Measurements from ENCODE around the gene ENTPD2. TPM values are rescaled to one million over a fixed set of nuclear protein-coding genes. Genes with fewer than 3 reads are reported as not detected.
"Not testable (repeated sequence)": the region's sequence is repeated elsewhere in the genome, so short reads cannot be mapped to it uniquely, and the experiment has no call there.

ENTPD2 gene
- total RNA-seq, 2 experiments from 2014 or later = not detected

DNA sequence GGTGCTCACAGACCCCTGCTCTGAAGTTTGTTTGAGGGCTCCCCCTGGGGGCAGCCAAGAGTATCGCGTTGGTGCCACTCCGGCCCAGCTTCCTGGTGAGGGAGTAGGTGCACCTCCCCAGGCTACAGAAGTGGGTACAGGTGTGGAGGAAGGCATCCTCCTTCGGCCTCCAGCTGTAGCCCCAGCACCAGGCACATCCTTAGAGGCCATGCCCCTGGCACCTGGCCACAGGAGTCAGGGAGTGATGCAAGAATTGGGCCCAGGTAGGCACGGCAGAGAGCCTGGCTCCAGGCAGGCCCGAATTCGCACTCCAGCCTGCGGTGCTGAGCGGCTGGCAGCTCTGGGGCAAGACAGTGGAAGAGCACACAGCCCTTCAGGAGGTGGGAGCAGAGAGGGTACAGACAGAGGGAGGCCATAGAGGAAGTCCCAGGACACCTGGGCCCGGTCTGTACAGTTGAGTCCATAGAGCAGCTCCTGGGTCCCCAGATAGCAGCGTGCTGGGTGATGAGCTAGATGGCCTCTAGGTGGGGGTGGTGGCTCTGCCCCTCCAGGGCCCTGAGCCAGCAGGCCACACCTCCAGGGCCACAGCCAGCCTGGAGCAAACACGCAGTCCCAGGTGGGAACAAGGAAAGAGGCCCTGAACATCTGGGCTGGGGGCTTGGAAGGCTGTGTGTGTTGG lies 14.1 kb upstream of the ENTPD2 start:
- peak; percentile 90 for DNase-seq
- H3K9me3 Mint-ChIP-seq = no peaks in the 10 kb centered on the region
- ChIA-PET POLR2A (interaction anchor here (0.5 to 1.4 kb wide), 2 partner anchors 20 to 173 kb away, joined by 3 to 5 read pairs; partner anchors contain the start of gene TUBB4B), CTCF (interaction anchor here (0.6 to 10.6 kb wide), 23 partner anchors 9 to 338 kb away, joined by 3 to 157 read pairs (median 4); partner anchors contain the start of genes ABCA2, AJM1, FUT7 and MAN1B1)
- peak overlapping the region; percentile 69 for H3K4me3 Mint-ChIP-seq
- H3K27ac Mint-ChIP-seq = peak overlapping the region; percentile 75
- H3K36me3 Mint-ChIP-seq (ENCODE audit: low read depth) = peaks cover 10% of the 10 kb centered on the region
- peaks cover 25% of the 10 kb centered on the region for H3K4me1 Mint-ChIP-seq
- H3K27me3 Mint-ChIP-seq = no peaks in the 10 kb centered on the region

GRCh38 chr9:137066096-137066861 lies 12.4 kb upstream of the ENTPD2 start:
- Mint-ChIP-seq H3K36me3 (ENCODE audit: low read depth) (peaks cover 10% of the 10 kb centered on the region), H3K27ac (no peak overlapping the region), H3K9me3 (no peaks in the 10 kb centered on the region), H3K4me1 (peaks cover 18% of the 10 kb centered on the region), H3K4me3 (no peak overlapping the region), H3K27me3 (no peaks in the 10 kb centered on the region)
- POLR2A ChIA-PET = no interaction called here
- no peak for DNase-seq
- CTCF ChIA-PET = interaction anchor here (0.9 to 10.6 kb wide), 7 partner anchors 8 to 39 kb away, joined by 3 to 157 read pairs (median 8); partner anchors contain the start of genes ABCA2, FUT7 and UAP1L1

- ChIA-PET POLR2A (no interaction called here), CTCF (interaction anchor here (0.9 to 10.6 kb wide), 6 partner anchors 10 to 39 kb away, joined by 3 to 157 read pairs (median 12); partner anchors contain the start of genes ABCA2, FUT7, NPDC1 and UAP1L1)
- H3K27ac Mint-ChIP-seq = no peak overlapping the region
- no peaks in the 10 kb centered on the region for H3K27me3 Mint-ChIP-seq
- H3K4me1 Mint-ChIP-seq = peaks cover 12% of the 10 kb centered on the region
- DNase-seq = no peak
- no peaks in the 10 kb centered on the region for H3K9me3 Mint-ChIP-seq
- no peak overlapping the region for H3K4me3 Mint-ChIP-seq
- H3K36me3 Mint-ChIP-seq (ENCODE audit: low read depth) = peaks cover 10% of the 10 kb centered on the region
These were observed 11.6 kb upstream of the ENTPD2 start for GRCh38 chr9:137065336-137065967.

- ChIA-PET CTCF (interaction anchor here (1.2 to 10.6 kb wide), 5 partner anchors 9 to 273 kb away, joined by 3 to 157 read pairs (median 8); partner anchors contain the start of genes ABCA2, FUT7 and NPDC1), POLR2A (no interaction called here)
- no peak for DNase-seq
- Mint-ChIP-seq H3K4me1 (peaks cover 12% of the 10 kb centered on the region), H3K36me3 (ENCODE audit: low read depth) (peaks cover 10% of the 10 kb centered on the region), H3K27me3 (no peaks in the 10 kb centered on the region), H3K27ac (no peak overlapping the region), H3K9me3 (no peaks in the 10 kb centered on the region), H3K4me3 (no peak overlapping the region)
These were observed 11.0 kb upstream of the ENTPD2 start for GRCh38 chr9:137064880-137065164.

DNA sequence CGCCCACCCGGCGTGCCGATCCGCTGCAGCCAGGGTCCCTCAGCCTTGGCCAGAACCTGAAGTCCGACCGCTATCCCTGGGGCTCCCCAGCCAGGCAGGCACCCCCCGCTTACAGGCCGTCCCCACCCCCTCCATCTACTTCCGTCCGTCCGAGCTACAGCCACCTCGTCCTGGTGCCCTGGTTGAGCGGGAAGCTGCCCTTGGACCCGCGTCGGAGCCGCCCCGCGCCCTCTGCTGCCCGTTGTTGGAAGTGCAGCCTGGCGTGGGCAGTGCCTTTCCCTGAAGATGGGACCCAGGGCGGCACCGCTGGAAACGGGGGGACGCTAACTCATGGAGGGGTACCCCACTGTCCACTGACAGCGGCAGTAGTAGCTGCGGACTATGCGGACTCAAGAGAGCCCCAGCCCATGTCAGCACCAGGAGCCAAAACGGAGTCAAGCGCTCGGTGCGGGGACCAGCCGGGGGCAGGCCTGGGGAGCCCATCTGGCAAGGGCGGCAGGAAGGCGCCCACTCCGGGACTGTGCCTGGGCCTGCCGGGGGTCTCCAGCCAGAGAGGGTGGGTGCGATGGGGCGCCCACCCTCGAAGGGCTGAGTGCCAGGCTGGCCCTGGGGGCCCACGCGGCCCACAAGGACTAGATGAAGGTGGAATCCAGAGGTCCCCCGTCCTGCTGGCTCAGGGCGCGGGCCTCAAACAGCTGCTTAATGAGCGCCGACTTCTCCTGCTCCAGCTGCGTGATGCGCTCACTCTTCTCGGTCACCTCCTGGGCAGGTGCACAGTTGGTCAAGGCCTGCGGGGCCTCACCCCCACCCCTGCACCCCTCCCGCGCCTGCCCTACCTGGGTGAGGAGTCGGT lies 10.4 kb upstream of the ENTPD2 start:
- Mint-ChIP-seq H3K27ac (no peak overlapping the region), H3K9me3 (no peaks in the 10 kb centered on the region), H3K4me3 (no peak overlapping the region), H3K36me3 (ENCODE audit: low read depth) (peaks cover 10% of the 10 kb centered on the region), H3K27me3 (no peaks in the 10 kb centered on the region), H3K4me1 (peaks cover 12% of the 10 kb centered on the region)
- DNase-seq = peak; percentile 56
- ChIA-PET CTCF (interaction anchor here (0.8 to 10.6 kb wide), 10 partner anchors 9 to 276 kb away, joined by 3 to 157 read pairs (median 4); partner anchors contain the start of genes ABCA2, FUT7, MAN1B1 and NPDC1), POLR2A (no interaction called here)

DNA sequence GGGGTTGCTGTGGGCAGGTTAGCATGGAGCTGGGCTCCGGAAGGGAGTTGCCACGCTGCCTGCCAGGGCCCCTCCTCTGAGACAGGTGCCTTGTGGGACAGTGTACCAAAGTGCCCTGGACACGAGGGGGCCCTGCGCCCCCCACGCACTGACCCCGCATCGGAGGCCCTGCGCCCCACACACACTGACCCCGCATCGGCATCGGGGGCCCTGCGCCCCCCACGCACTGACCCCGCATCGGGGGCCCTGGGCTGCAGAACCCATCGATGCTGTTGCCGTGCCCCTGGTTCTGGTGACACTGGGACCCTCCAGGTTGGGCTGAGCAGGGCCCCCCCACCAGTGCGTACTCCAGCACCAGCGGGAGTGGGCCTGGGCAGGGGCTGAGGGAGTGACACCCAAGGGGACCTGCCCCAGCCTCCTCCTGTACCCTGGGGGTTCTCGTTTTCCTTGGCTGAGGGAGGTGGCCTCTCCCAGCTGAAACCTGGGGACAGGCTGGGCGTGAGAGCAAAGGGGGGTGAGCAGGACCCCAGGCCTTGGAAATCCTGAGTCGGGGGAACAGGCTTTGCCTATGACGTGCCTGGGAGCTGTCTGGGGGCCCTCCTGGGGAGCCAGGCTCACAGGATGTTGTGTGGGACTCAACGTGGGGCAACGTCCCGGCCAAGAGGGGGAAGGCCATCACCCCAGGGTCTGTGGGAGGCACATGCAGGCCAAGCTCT lies 9.6 kb upstream of the ENTPD2 start:
- H3K27ac Mint-ChIP-seq = no peak overlapping the region
- H3K36me3 Mint-ChIP-seq (ENCODE audit: low read depth) = peaks cover 10% of the 10 kb centered on the region
- H3K9me3 Mint-ChIP-seq = no peaks in the 10 kb centered on the region
- H3K4me3 Mint-ChIP-seq = no peak overlapping the region
- H3K4me1 Mint-ChIP-seq = peaks cover 9% of the 10 kb centered on the region
- POLR2A ChIA-PET = no interaction called here
- no peak for DNase-seq
- H3K27me3 Mint-ChIP-seq = no peaks in the 10 kb centered on the region
- CTCF ChIA-PET = interaction anchor here (0.8 to 10.6 kb wide), 10 partner anchors 8 to 275 kb away, joined by 3 to 157 read pairs (median 4); partner anchors contain the start of genes ABCA2, FUT7, MAN1B1 and NPDC1

- H3K9me3 Mint-ChIP-seq, POLR2A ChIA-PET: not testable (repeated sequence)
These were observed 8.9 kb upstream of the ENTPD2 start for GRCh38 chr9:137062798-137063197.

GRCh38 chr9:137062384-137062783 lies 8.5 kb upstream of the ENTPD2 start:
- Mint-ChIP-seq H3K9me3 (no peaks in the 10 kb centered on the region), H3K27me3 (no peaks in the 10 kb centered on the region), H3K36me3 (ENCODE audit: low read depth) (peaks cover 5% of the 10 kb centered on the region), H3K4me1 (no peaks in the 10 kb centered on the region), H3K4me3 (no peak overlapping the region), H3K27ac (no peak overlapping the region)
- no peak for DNase-seq
- ChIA-PET CTCF (interaction anchor here (1.9 to 10.6 kb wide), 2 partner anchors 24 to 28 kb away, joined by 6 to 157 read pairs; partner anchors contain the start of genes ABCA2, FUT7 and MAN1B1), POLR2A (no interaction called here)

More at GRCh38 chr9:137062798-137063197, 8.9 kb upstream of the ENTPD2 start:
- DNase-seq; H3K27me3 Mint-ChIP-seq; H3K36me3 Mint-ChIP-seq (ENCODE audit: low read depth); H3K4me3 Mint-ChIP-seq; H3K4me1 Mint-ChIP-seq; H3K27ac Mint-ChIP-seq: not testable (repeated sequence)
- CTCF ChIA-PET = interaction anchor here (1.9 to 10.6 kb wide), 2 partner anchors 24 to 28 kb away, joined by 6 to 157 read pairs; partner anchors contain the start of genes ABCA2, FUT7 and MAN1B1

GRCh38 chr9:137058521-137059234 lies 4.8 kb upstream of the ENTPD2 start:
- CTCF ChIA-PET = interaction anchor here (0.8 to 2.7 kb wide), 6 partner anchors 9 to 178 kb away, joined by 3 to 14 read pairs (median 6); partner anchors contain the start of genes C8G and FBXW5
- peaks cover 2% of the 10 kb centered on the region for H3K27me3 Mint-ChIP-seq
- no peak for DNase-seq

DNA sequence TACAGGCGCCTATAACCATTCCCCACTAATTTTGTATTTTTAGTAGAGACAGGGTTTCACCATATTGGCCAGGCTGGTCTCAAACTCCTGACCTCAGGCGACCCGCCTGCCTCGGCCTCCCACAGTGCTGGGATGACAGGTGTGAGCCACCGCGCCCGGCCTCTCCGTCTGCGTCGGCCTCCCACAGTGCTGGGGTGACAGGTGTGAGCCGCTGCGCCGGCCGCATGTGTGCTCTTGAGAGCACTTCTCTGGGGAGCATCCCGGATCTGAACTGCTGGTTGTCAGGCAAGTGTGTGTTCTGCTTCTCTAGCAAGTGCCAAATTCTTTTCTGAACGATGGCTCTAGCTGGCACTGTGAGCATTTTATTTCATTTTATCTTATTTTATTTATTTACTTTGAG lies 3.7 kb upstream of the ENTPD2 start:
- no peak for DNase-seq
- Mint-ChIP-seq H3K4me3 (no peak overlapping the region), H3K36me3 (ENCODE audit: low read depth) (no peaks in the 10 kb centered on the region), H3K4me1 (no peaks in the 10 kb centered on the region), H3K27ac (no peak overlapping the region), H3K27me3 (peaks cover 6% of the 10 kb centered on the region), H3K9me3 (no peaks in the 10 kb centered on the region)
- ChIA-PET POLR2A (no interaction called here), CTCF (interaction anchor here (1.9 to 2.7 kb wide), 3 partner anchors 10 to 22 kb away, joined by 7 to 14 read pairs (median 13); no protein-coding TSS in a partner anchor)

More at GRCh38 chr9:137058521-137059234, 4.8 kb upstream of the ENTPD2 start:
- Mint-ChIP-seq H3K4me1 (no peaks in the 10 kb centered on the region), H3K36me3 (ENCODE audit: low read depth) (no peaks in the 10 kb centered on the region), H3K4me3 (no peak overlapping the region), H3K9me3 (no peaks in the 10 kb centered on the region), H3K27ac (no peak overlapping the region)
- POLR2A ChIA-PET = no interaction called here

All from activated CD4-positive, alpha-beta T cell treated with anti-CD3 and anti-CD28 coated beads, Interleukin-2, amount 10 ng/mL, durations not matched to agents 7 days and 5 days (primary cell).